ENCODE measurements around the gene DCP2. TPM values are rescaled to one million over a fixed set of nuclear protein-coding genes. Genes with fewer than 3 reads are reported as not detected.
"Not testable (repeated sequence)": the region's sequence is repeated elsewhere in the genome, so short reads cannot be mapped to it uniquely, and the experiment has no call there.

DCP2 gene
- 9.3 TPM for polyA plus RNA-seq (2013, experiment 1 of 2; ENCODE audit: insufficient read length)
- polyA plus RNA-seq (2013, experiment 2 of 2; ENCODE audit: insufficient read length) = 9.8 TPM

GRCh38 chr5:112976432-112977309 lies at the start of gene DCP2:
Gene DCP2, plus strand, starts transcription at chr5:112976798. Its CDS starts 136 bp downstream, at chr5:112976934.
- DNase-seq = peak; percentile 99

- DNase-seq = no peak
Observed at GRCh38 chr5:112929336-112930081, 47.1 kb upstream of the DCP2 start.

DNA sequence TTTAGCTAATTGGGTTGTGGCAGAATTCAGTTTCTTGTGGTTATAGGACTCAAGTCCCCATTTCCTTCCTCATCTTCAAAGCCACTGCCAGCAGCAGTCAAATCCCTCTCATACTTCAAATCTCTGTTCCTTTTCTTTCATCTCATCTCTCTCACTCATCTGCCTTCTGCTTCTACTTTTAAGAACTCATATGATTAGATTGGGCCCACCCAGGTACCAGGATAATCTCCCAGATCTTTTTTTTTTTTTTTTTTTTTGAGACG lies 46.6 kb upstream of the DCP2 start:
- DNase-seq = no peak

GRCh38 chr5:112931473-112931872 lies 45.1 kb upstream of the DCP2 start:
- no peak for DNase-seq

GRCh38 chr5:112933105-112933504 lies 43.5 kb upstream of the DCP2 start:
- DNase-seq = no peak

DNA sequence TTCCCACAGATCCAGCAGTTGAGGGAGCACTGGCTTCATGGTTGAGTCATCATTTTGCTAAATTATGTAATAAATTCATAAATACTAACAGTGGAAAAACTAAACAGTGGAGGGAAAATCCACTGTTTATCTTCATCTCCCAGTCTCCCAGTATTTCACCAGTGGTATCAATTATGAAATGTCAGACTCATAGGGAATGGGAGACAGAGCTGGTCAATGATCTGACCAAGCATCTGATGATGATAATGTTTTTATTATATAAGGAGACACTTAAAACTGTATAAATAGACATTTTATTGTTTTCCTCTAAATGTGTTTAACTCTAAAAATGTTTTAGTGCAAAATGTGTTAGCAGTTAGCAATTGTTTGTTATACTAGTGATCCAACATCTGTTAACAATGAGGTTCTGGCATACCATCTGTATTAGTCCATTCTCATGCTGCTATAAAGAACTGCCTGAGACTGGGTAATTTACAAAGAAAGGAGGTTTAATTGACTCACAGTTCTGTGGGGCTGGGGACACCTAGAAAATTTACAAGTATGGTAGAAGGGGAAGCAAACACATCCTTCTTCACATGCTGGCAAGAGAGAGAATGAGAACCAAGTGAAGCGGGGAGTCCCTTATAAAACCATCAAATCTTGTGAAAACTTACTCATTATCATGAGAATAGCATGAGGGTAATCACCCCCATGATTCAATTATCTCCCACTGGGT lies 42.8 kb upstream of the DCP2 start:
- peak; percentile 76 for DNase-seq

DNA sequence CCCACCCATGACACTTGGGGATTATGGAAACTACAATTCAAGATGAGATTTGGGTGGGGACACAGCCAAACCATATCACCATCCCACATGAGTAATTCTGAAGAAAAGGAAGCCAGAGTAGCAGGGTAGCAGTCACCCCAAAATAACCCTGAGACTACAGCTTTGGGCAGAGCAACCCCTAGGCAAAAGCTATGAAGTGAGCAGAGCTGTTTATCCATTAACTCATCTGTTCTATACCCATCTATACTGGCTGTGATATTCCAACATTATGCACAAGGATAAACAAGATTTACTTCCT lies 42.3 kb upstream of the DCP2 start:
- DNase-seq = no peak

GRCh38 chr5:112935675-112936074 lies 40.9 kb upstream of the DCP2 start:
- DNase-seq = peak; percentile 55

- no peak for DNase-seq
Observed at GRCh38 chr5:112938286-112938685, 38.3 kb upstream of the DCP2 start.

DNA sequence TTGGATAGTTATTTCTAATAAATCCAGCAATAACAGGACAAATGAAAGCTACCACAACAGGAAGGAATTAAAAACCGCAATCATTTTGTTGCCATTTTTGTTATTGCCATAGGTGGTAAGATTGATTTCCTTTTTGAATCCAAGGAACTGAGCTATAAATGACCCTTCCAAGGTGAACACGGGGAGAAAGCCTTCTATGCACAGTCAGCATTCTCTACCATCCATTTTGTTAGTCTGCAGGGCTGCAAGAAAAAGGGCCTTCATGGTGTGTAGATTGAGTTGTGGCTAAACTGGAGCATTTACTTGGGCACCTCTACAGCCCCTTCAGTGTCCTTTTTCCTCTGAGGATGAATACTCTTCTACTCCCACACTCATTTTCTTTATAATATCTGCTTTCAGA lies 35.9 kb upstream of the DCP2 start:
- no peak for DNase-seq

DNA sequence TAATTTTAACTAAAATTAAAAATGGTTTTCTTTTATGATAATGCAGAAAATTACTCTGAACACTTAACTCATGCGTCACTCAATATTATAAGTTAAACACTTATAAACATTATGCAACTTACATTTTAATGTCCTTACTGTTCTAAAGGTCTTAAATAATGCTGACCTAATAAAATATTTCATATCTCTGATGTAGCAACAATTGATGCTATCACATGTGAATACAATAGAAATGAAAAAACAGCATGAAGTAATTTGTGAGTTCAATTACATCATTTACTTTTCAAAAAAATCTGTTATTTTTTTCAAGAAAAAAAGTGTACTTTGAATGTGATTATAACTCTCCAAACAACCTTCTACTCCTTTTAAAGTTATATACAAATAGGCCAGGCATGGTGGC lies 28.1 kb upstream of the DCP2 start:
- no peak for DNase-seq

DNA sequence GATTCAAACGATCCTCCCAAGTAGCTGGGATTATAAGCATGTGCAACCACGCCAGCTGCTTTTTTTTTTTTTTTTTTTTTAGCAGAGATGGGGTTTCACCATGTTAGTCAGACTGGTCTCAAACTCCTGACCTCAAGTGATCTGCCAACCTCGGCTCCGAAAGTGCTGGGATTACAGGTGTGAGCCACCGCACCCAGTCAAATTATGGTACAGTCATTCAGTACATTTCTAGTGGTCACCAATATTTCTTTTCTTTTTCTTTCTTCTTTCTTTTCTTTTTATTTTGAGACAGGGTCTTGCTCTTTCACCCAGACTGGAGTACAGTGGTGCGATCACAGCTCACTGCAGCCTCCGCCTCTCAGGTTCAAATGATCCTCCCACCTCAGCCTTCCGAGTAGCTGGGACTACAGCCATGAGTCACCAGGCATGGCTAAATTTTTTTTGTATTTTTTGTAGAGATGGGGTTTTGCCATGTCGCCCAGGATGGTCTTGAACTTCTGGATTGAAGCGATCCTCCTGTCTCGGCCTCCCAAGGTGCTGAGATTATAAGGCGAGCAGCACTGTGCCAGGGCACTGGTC lies 25.4 kb upstream of the DCP2 start:
- no peak for DNase-seq

DNA sequence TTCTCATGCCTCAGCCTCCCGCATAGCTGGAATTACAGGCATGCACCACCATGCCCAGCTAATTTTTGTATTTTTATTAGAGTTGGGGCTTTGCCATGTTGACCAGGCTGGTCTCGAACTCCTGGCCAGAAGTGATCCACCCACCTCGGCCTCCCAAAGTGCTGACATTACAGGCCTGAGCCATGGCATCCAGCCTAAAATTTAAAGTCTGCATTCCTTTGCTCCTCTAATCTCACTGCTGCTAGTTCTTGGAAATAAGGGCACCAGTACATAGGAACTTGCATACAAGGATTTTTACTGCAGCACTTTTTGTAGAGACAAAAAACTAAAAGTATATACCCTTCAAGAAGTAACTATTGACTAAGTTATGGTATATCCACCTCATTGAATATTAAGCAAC lies 20.0 kb upstream of the DCP2 start:
- DNase-seq = no peak

- DNase-seq = no peak
Observed at GRCh38 chr5:112957036-112957808, 19.4 kb upstream of the DCP2 start.

GRCh38 chr5:112958093-112959088 lies 18.2 kb upstream of the DCP2 start:
- DNase-seq = peak; percentile 97

DNA sequence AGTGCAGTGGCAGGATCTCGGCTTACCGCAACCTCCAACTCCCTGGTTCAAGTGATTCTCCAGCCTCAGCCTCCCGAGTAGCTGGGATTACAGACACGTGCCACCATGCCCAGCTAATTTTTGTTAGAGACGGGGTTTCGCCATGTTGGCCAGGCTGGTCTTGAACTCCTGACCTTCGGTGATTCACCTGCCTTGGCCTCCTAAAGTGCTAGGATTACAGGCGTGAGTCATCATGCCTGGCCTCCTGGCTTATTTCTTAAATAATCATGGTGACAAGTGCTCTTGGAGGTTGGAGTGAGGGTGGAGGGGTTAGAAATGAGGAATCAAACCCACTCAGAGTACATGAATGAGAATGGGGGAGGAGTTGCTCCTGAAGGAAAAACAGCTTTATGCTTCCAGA lies 16.7 kb upstream of the DCP2 start:
- peak; percentile 56 for DNase-seq

DNA sequence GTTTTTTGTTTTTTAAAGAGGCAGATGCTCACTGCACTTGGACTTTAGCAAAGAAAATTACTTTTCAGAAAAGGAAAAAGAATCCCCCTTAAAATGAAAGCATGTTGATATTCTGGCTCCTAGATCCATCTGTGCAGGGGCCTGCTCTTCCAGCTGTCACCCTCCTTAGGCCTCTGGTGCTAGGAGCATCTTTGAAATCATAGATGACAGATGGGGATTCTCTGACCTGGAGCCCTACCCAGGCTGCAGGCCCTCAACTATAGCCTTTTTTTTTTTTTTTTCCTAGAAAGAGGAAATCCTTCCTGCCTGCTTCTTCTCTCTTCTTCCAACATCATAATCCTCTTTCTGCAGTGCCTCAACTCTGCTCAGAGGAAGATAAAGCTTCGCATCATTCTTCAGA lies 16.3 kb upstream of the DCP2 start:
- DNase-seq = no peak

DNA sequence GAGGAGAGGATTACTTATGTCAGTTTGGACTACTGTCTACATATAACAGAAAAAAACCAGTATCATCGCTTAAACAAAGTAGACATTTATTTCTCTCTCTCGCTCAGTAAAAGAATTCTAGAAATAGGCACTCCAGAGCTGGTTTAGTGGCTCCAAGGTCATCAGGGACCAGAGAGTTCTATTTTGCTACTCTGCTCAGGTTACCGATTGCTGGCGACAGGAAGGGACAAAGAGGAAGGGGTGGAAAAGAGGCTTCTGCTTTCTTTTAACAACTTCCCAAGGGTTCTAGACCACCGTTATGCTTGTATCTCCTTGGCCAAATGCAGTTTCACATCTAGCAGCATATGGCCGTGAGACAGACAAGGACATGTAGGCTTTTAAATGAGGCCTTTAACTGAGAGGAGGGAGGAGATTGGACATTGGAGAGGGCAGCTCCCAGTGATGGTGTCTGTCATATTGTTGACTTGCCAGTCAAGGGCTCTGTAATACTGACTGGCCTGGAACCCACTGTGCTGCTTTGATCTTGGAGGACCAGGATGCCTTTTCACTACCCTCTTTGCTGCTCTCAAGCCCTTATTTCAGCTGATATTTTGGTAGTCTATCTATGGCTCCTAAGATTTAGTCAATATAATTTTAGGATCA lies 15.6 kb upstream of the DCP2 start:
- DNase-seq = no peak

DNA sequence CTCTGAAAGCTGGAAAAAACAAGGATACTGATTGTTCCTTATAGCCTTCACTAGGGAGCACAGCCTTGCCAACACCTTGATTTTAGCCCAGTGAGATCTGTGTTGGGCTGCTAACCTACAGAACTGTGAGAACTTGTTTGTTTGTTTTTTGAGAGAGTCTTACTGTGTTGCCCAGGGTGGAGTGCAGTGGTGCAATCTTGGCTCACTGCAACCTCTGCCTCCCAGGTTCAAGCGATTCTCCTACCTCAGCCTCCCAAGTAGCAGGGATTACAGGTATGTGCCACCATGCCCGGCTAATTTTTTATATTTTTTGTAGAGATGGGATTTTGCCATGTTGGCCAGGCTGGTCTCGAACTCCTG lies 13.2 kb upstream of the DCP2 start:
- DNase-seq = not testable (repeated sequence)

GRCh38 chr5:112965733-112966306 lies 10.8 kb upstream of the DCP2 start:
- DNase-seq = no peak

Data from fibroblast of skin of scalp (primary cell).